Measurements from ENCODE around the gene CDT1. TPM values are rescaled to one million over a fixed set of nuclear protein-coding genes. Genes with fewer than 3 reads are reported as not detected.

Gene CDT1
- total RNA-seq, 1 donor from 2014 or later: 16.2 TPM

- no peak for DNase-seq (ENCODE audit: low spot score)
- no peak overlapping the region for H3K4me3 Mint-ChIP-seq (ENCODE audit: unreplicated experiment)
- no peak for TF ChIP-seq CTCF (IDR thresholded peaks at IDR 0.05; ENCODE audit: unreplicated experiment)
Observed at GRCh38 chr16:88780142-88781062, 23.2 kb upstream of the CDT1 start.

GRCh38 chr16:88781140-88782077 lies 22.2 kb upstream of the CDT1 start:
- H3K36me3 Mint-ChIP-seq (ENCODE audit: low read depth, unreplicated experiment): no peaks in the 10 kb centered on the region
- TF ChIP-seq CTCF (IDR thresholded peaks at IDR 0.05; ENCODE audit: unreplicated experiment): no peak
- peaks cover 6% of the 10 kb centered on the region for H3K27me3 Mint-ChIP-seq (ENCODE audit: unreplicated experiment)
- no peaks in the 10 kb centered on the region for H3K9me3 Mint-ChIP-seq (ENCODE audit: unreplicated experiment)
- peaks cover 37% of the 10 kb centered on the region for H3K4me1 Mint-ChIP-seq (ENCODE audit: unreplicated experiment)
- H3K27ac Mint-ChIP-seq (ENCODE audit: unreplicated experiment): peak overlapping the region; percentile 64
- no peak for DNase-seq (ENCODE audit: low spot score)
- H3K4me3 Mint-ChIP-seq (ENCODE audit: unreplicated experiment): peak overlapping the region; percentile 71

More at GRCh38 chr16:88780142-88781062, 23.2 kb upstream of the CDT1 start:
- H3K36me3 Mint-ChIP-seq (ENCODE audit: low read depth, unreplicated experiment): no peaks in the 10 kb centered on the region
- H3K27me3 Mint-ChIP-seq (ENCODE audit: unreplicated experiment): peaks cover 6% of the 10 kb centered on the region
- peaks cover 37% of the 10 kb centered on the region for H3K4me1 Mint-ChIP-seq (ENCODE audit: unreplicated experiment)
- no peaks in the 10 kb centered on the region for H3K9me3 Mint-ChIP-seq (ENCODE audit: unreplicated experiment)
- H3K27ac Mint-ChIP-seq (ENCODE audit: unreplicated experiment): no peak overlapping the region

- no peak for TF ChIP-seq CTCF (IDR thresholded peaks at IDR 0.05; ENCODE audit: unreplicated experiment)
- Mint-ChIP-seq H3K4me3 (ENCODE audit: unreplicated experiment) (peak overlapping the region; percentile 93), H3K4me1 (ENCODE audit: unreplicated experiment) (peaks cover 37% of the 10 kb centered on the region), H3K36me3 (ENCODE audit: low read depth, unreplicated experiment) (no peaks in the 10 kb centered on the region), H3K27me3 (ENCODE audit: unreplicated experiment) (peaks cover 6% of the 10 kb centered on the region), H3K9me3 (ENCODE audit: unreplicated experiment) (no peaks in the 10 kb centered on the region), H3K27ac (ENCODE audit: unreplicated experiment) (peak overlapping the region; percentile 94)
- DNase-seq (ENCODE audit: low spot score): no peak
Observed at GRCh38 chr16:88782454-88783390, 20.9 kb upstream of the CDT1 start.

- DNase-seq (ENCODE audit: low spot score): peak; percentile 51
- Mint-ChIP-seq H3K4me3 (ENCODE audit: unreplicated experiment) (peak overlapping the region; percentile 93), H3K27me3 (ENCODE audit: unreplicated experiment) (peaks cover 6% of the 10 kb centered on the region), H3K36me3 (ENCODE audit: low read depth, unreplicated experiment) (no peaks in the 10 kb centered on the region), H3K27ac (ENCODE audit: unreplicated experiment) (peak overlapping the region; percentile 94), H3K9me3 (ENCODE audit: unreplicated experiment) (no peaks in the 10 kb centered on the region), H3K4me1 (ENCODE audit: unreplicated experiment) (peaks cover 34% of the 10 kb centered on the region)
- TF ChIP-seq CTCF (IDR thresholded peaks at IDR 0.05; ENCODE audit: unreplicated experiment): no peak
Observed at GRCh38 chr16:88783391-88784073, 20.1 kb upstream of the CDT1 start.

Measured in endothelial cell (in vitro differentiated cells).